GM12875 (cell line): ENCODE measurements around the gene ATOH8.

Experiments
- H3K4me3 ChIP-seq: one replicate; pipeline ENCODE4 v1.5.1; 2011; ENCODE audit warnings: low read depth, low read length, control low read depth
- CTCF ChIP-seq: IDR thresholded peaks from 2 replicates; pipeline ENCODE4 v1.5.1; 2011; ENCODE audit warnings: low read depth, mild to moderate bottlenecking, control low read depth, inconsistent platforms, low read length, moderate library complexity, borderline replicate concordance; ENCODE audit not compliant: insufficient read depth

Gene ATOH8

GRCh38 chr2:85718885-85719492, 34.8 kb upstream of the ATOH8 start:
- H3K4me3 ChIP-seq, result no peak overlapping the region
- no peak for TF ChIP-seq CTCF

DNA sequence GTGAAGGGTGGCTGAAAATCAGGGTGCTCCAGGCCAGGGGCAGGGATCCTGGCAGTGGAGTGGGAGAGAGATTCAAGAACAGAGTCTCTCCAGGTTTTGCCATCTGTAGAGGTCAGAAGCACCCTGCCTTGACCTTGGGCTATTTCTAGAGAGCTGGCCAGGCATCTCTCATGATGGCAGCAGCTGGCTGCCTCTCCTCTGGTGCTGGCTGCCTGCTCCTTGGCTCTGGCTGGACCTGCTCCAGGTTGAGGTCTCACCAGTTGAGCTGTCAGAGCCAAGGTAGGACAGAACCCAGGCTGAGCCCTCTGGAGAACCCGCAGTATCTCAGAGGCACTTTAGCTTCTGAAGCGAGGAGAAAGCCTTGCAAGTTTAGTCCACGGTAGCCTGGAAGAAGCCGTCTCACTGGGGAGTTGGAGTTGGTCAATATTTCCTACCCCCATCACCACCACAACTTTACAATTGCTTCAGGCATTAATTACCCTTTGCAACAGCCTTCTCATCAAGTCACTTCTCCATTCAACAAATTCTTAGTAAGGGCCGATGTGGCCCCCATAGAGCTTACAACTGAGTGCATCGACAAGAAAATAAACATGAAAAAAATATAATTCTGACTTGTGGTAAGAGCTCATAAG, 34.1 kb upstream of the ATOH8 start:
- TF ChIP-seq CTCF, result no peak
- no peak overlapping the region for H3K4me3 ChIP-seq

GRCh38 chr2:85720533-85720932, 33.3 kb upstream of the ATOH8 start:
- TF ChIP-seq CTCF, result no peak

GRCh38 chr2:85721641-85722040, 32.1 kb upstream of the ATOH8 start:
- no peak for TF ChIP-seq CTCF
- H3K4me3 ChIP-seq, result no peak overlapping the region

More at GRCh38 chr2:85720533-85720932, 33.3 kb upstream of the ATOH8 start:
- H3K4me3 ChIP-seq, result no peak overlapping the region

GRCh38 chr2:85722519-85722918, 31.3 kb upstream of the ATOH8 start:
- no peak overlapping the region for H3K4me3 ChIP-seq
- no peak for TF ChIP-seq CTCF

DNA sequence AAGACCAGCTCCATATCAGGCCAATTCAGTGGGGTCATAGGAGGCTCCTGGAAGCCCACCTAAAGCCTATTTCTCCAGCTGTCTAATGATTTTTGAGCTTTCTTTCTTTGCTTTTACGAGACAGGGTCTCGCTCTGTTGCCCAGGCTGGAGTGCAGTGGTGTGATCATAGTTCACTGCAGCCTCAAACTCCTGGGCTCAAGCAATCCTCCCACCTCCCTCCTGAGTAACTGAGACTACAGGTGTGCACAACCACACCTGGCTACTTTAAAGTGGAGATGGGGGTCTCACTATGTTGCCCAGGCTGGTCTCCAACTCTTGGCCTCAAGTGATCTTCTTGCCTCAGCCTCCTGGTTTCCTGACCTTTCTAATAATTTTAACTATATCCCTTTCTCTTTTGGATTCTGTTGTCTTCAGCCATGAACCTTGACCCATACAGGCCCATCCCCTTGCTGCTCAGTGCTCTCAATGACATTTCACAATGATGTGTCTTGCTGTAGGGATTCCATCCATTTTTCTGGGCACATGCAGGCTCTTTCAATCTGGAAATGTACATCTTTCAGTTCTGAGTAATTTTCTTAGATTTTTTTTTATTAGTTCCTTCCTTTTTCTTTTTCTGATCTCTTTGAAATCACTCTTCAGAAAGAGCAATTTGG, 30.0 kb upstream of the ATOH8 start:
- TF ChIP-seq CTCF, result no peak

More for the DNA sequence above, 30.0 kb upstream of the ATOH8 start:
- H3K4me3 ChIP-seq, result no peak overlapping the region
